ENCODE measurements around the gene FILIP1L. TPM values are rescaled to one million over a fixed set of nuclear protein-coding genes. Genes with fewer than 3 reads are reported as not detected.
A peak's percentile ranks its signal among the peaks of the same experiment; 100 is the strongest.

Gene FILIP1L
- total and polyA plus RNA-seq, 2 of the 4 experiments (the other 2 are of a cell fraction) = 11.5 to 19.9 TPM

- DNase-seq = no peak
- no peak overlapping the region for H2BK120ac ChIP-seq (ENCODE audit: low read depth, low read length)
- H3K9me3 ChIP-seq (ENCODE audit: control insufficient read depth, insufficient read depth, low read length) = no peaks in the 10 kb centered on the region
- H3K4me1 ChIP-seq (ENCODE audit: control insufficient read depth, insufficient read depth, low read length) = no peaks in the 10 kb centered on the region
- H2BK20ac ChIP-seq (ENCODE audit: low read depth, low read length) = no peak overlapping the region
- H4K91ac ChIP-seq (ENCODE audit: insufficient read depth, low read depth, low read length) = no peak overlapping the region
- ATAC-seq (ENCODE audit: low read depth) = no peak; the same call in 1 of the 2 replicates
- no peak overlapping the region for H3K56ac ChIP-seq (ENCODE audit: extremely low read depth, insufficient read depth, low read length)
- H3K4me3 ChIP-seq (ENCODE audit: insufficient read depth, low read depth, low read length) = no peak overlapping the region
- H4K8ac ChIP-seq (ENCODE audit: low read depth in 2 of 2, low read length in 2 of 2) = no peak overlapping the region
- in situ Hi-C loops (cut with MboI; ENCODE audit: low sequenced_read_pairs) (no loop called here), intact Hi-C loops (cut with micrococcal nuclease) (no loop called here), dilution Hi-C loops (cut with HindIII; ENCODE audit: low sequenced_read_pairs, unreplicated experiment) (no loop called here)
- no peak overlapping the region for H3K14ac ChIP-seq (replicated peaks; ENCODE audit: low read depth, low read length)
- no peak overlapping the region for H2AK9ac ChIP-seq (replicated peaks; ENCODE audit: low read depth, low read length, poor library complexity)
- H3K18ac ChIP-seq (ENCODE audit: low read depth, low read length) = no peak overlapping the region
- H3K27ac ChIP-seq (ENCODE audit: insufficient read depth, low read length) = no peak overlapping the region
- peaks cover 11 to 35% of the 10 kb centered on the region in 2 experiments; a peak in 3 of 4 replicates for H3K79me1 ChIP-seq (ENCODE audit: low read depth in 1 of 2, low read length in 2 of 2)
- no peak overlapping the region for H3K4me2 ChIP-seq (ENCODE audit: low read depth, low read length)
- no peaks in the 10 kb centered on the region for H3K36me3 ChIP-seq (ENCODE audit: control insufficient read depth, insufficient read depth, low read length)
- H4K5ac ChIP-seq (ENCODE audit: low read depth, low read length) = no peak overlapping the region
- no peak overlapping the region for H2AFZ ChIP-seq (replicated peaks; ENCODE audit: low read length, poor library complexity)
- H3K4ac ChIP-seq (ENCODE audit: low read depth, low read length) = no peak overlapping the region
- BruUV-seq (replicated peaks) = no TSS peak
- H3K27me3 ChIP-seq (ENCODE audit: control insufficient read depth, insufficient read depth, low read length) = no peaks in the 10 kb centered on the region
- H3K9ac ChIP-seq (ENCODE audit: low read depth, low read length) = no peak overlapping the region
- H2BK15ac ChIP-seq (ENCODE audit: low read depth, low read length) = no peak overlapping the region
- H2BK5ac ChIP-seq (ENCODE audit: low read depth, low read length, poor library complexity, severe bottlenecking) = no peak overlapping the region
- 83% methylated on average over 2 of the region's 14 CpGs; no CpG with 5 or more reads in 1 of the 2 experiments for WGBS, 2 experiments (ENCODE audit: extremely low coverage in 2 of 2, insufficient read length in 1 of 2)
- H2AK5ac ChIP-seq (ENCODE audit: low read depth, low read length) = peak overlapping the region; percentile 1; the same call in 1 of the 2 replicates
- H4K20me1 ChIP-seq (ENCODE audit: insufficient read depth, low read length) = no peaks in the 10 kb centered on the region
- no peak overlapping the region for H3K23ac ChIP-seq (ENCODE audit: low read depth, low read length)
- peaks cover 2% of the 10 kb centered on the region; the same call in 1 of the 2 replicates for H3K9me1 ChIP-seq (ENCODE audit: insufficient read depth, low read length)
- POLR2A ChIA-PET (ENCODE audit: unreplicated experiment) = no interaction called here
- CTCF ChIA-PET = interaction anchor here (1.1 kb wide), 1 partner anchor 430 kb away, joined by 3 read pairs; no protein-coding TSS in a partner anchor
- TF ChIP-seq FOS (IDR thresholded peaks at IDR 0.05; ENCODE audit: low read depth, low read length) = no peak
- no peak for TF ChIP-seq CEBPB (IDR thresholded peaks at IDR 0.05; ENCODE audit: low read depth, low read length)
- TF ChIP-seq RCOR1 (IDR thresholded peaks at IDR 0.05; ENCODE audit: insufficient replicate concordance, low read length) = no peak
- no peak for TF ChIP-seq POLR2A (IDR thresholded peaks at IDR 0.05; ENCODE audit: low read depth, low read length)
- TF ChIP-seq NFE2L2 (IDR thresholded peaks at IDR 0.05; ENCODE audit: low read depth, low read length) = no peak
- TF ChIP-seq BHLHE40 (IDR thresholded peaks at IDR 0.05; ENCODE audit: low read depth, low read length) = no peak
- TF ChIP-seq SMC3 (IDR thresholded peaks at IDR 0.05; ENCODE audit: low read depth, low read length) = no peak
- no peak for TF ChIP-seq ELK1 (IDR thresholded peaks at IDR 0.05; ENCODE audit: borderline replicate concordance, low read depth, low read length)
- no peak for TF ChIP-seq MAFK (IDR thresholded peaks at IDR 0.05; ENCODE audit: low read depth, low read length)
- no peak for TF ChIP-seq CHD1 (IDR thresholded peaks at IDR 0.05; ENCODE audit: low read depth, low read length)
- no peak for TF ChIP-seq MAZ (IDR thresholded peaks at IDR 0.05; ENCODE audit: borderline replicate concordance, low read depth, low read length)
- no peak for TF ChIP-seq RFX5 (IDR thresholded peaks at IDR 0.05; ENCODE audit: low read depth, low read length)
- TF ChIP-seq RAD21 (IDR thresholded peaks at IDR 0.05; ENCODE audit: low read length) = no peak
- no peak for TF ChIP-seq MXI1 (IDR thresholded peaks at IDR 0.05; ENCODE audit: borderline replicate concordance, low read depth, low read length)
- no peak for TF ChIP-seq USF2 (IDR thresholded peaks at IDR 0.05; ENCODE audit: low read depth, low read length)
Measured at GRCh38 chr3:99823723-99824711, 290.3 kb downstream of the FILIP1L start.

All from IMR-90 (cell line).